IPS-NIHi7 (cell line): ENCODE measurements around the gene SHC4.

Source experiments
- DNase-seq: peaks from one replicate; pipeline ENCODE4 v3.0.0; 2012; ENCODE audit warnings: mixed read lengths; ENCODE audit errors: extremely low spot score

The SHC4 gene

DNA sequence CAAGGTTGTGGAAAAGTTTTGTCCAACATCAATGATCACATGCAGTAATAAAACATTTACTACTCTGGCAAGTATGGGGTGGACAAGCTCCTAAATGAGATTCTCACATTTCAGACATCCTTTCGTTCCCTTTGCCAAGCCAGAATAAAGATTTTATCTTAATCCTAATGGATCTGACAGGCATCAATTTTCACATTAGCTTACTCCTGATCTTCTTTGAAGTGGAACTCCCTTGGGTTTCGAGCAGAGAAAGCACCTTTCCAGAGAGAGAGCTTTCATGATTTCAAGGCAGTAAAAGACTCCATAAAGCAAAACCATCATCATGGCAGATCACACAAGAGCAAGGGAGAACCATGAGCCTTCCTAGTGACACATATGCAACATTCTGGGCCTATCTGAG is 113.1 kb downstream of the SHC4 start:
- no peak for DNase-seq

DNA sequence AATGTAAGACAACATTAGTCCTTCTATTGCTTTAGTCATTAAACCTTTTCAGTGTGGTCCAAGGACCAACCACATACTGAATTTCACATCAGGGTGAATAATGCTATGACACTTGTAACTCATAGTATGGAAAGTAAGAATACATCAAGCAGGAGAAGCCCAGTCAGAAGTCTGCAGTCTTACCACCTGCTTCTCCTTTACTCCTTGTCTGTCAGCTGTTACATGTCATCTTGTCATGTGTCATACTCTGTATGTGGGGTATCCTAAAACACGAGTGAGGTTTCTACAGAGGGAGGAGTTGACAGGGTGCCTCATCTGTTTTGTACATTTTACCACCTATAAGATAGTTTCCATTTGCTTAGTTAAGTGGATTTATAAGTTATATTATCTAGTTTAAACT is 118.6 kb downstream of the SHC4 start:
- DNase-seq: no peak

- DNase-seq: no peak
Observed at GRCh38 chr15:48842501-48842900, 121.2 kb downstream of the SHC4 start.

DNA sequence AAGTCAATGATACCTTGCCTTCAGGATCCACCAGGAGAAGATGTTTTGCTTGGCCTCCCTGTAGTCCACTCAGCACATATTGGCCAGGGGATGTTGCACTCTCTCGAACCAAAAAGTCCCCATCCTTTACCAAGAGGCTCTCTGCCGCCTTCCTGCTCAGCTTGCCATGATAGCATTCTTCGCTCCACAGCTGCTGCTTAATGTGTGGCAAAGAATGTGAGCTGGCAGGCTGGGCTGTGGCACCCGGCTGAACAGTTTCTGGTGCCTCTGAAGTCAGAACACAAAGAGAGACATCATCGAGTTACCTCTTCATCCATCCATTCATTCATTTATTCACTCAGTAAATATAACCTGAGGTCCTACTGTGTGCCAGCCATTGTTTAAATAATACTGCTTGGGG is 129.0 kb downstream of the SHC4 start:
- no peak for DNase-seq

GRCh38 chr15:48833526-48834239 is 130.0 kb downstream of the SHC4 start:
- DNase-seq: no peak

- no peak for DNase-seq
Observed at GRCh38 chr15:48832648-48833047, 131.1 kb downstream of the SHC4 start.

GRCh38 chr15:48828906-48829305 is 134.8 kb downstream of the SHC4 start:
- DNase-seq: no peak

GRCh38 chr15:48828471-48828870 is 135.2 kb downstream of the SHC4 start:
- no peak for DNase-seq

DNA sequence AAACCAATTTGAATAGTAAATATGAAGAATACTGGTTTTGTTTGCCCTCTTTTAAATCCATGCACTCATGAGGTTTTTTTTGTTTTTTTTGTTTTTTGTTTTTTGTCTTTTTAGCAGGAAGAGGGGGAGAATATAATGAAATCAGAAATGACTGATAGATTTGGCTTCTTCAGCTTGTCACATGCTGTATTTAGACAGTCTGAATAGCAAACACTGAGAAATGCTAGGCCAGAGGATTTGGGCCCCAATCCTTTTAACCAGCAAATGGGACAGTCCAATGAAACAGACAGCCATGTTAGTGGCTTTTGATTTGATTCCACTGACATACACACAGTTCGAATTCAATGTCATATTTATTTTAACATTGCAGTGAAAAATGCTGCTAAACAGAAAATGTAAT is 138.6 kb downstream of the SHC4 start:
- no peak for DNase-seq

GRCh38 chr15:48823706-48824105 is 140.0 kb downstream of the SHC4 start:
- no peak for DNase-seq

GRCh38 chr15:48823237-48823636 is 140.5 kb downstream of the SHC4 start:
- DNase-seq: peak; percentile 50

DNA sequence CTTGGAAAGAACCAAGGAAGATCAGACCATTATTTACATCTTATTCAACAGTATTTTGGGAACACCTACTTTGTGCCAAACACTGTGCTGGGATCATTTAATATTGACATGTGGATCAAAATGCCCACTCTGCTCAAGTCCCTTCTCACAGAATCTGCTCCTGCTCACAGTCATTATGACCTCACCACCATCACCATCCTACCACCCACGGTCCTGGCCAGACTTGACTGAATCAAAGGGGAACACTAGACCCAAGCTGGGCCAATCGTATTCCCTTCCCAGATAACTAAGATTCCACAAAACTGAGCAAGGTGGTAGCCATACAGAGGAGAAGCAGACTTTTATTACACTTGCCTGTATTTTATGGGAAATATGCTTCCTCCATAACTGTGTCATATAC is 149.4 kb downstream of the SHC4 start:
- no peak for DNase-seq

GRCh38 chr15:48811325-48811958 is 152.3 kb downstream of the SHC4 start:
- DNase-seq: no peak

DNA sequence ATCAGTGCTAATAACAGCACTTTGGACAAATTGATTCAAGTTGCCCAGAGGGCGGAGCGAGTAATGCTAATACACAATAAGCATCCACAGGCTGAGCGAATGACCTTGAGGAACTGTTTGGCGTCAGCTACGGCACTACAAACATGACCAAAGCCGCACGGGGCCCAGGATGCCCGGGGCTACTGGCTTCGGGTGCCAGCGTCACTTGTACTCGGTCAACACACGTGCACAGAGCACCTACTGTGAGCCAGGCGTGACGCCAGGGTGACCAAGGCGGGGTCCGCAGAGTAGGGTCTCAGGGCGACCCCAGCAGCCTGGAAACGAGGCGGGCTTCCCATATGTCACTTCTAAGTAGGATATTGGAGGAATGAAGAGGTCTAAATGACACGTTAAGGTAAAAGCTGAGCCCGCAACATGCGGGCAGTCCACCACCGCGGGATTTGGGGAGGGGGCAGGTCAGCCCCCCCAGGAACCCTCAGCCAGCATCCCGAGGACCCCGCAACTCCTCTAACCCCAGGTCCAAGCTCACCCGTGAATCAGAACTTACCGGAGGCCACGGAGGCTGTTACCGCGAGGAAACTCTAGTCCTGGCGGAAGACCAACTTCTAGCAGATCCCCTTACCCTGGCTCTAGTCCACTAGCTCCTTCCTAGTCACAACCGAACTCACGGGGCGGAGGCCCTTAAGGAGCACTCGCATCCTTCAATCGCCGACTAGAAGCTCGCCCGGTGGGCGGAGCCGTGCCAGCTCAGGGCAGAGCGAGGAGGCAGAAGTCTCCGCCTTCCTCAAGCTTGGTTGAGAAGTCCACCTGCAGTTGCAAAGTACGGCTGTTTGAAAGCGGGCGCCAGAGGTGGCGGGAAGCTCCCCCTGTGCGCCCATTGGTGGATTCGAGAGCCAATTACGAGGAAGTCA is 153.1 kb downstream of the SHC4 start, which contains the start of gene CEP152:
Gene CEP152, minus strand, starts transcription at position 656 of the 911 bp plus-strand sequence. CDS start 5,420 bp downstream, outside the sequence.
- DNase-seq: peak; percentile 93

DNA sequence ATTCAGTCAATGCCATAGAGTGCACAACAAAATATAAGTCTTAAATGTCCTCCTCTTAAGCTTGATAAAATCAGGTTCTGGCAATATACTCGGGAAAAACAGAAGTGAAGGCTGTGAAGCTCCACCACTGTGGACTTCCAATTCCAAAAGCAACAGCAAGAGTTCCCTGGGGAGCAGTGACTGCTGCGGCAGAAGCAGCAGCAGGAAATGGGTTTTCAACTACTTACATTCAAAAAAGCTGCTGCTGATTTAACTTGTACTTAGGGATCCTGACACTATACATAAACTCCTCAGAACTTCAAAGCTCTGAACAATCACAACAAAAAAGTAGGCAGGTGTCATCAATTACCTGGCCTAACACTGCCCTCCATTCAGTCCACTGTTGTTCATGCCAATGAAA is 157.6 kb downstream of the SHC4 start:
- peak; percentile 15 for DNase-seq

GRCh38 chr15:48805591-48805990 is 158.1 kb downstream of the SHC4 start:
- DNase-seq: no peak

DNA sequence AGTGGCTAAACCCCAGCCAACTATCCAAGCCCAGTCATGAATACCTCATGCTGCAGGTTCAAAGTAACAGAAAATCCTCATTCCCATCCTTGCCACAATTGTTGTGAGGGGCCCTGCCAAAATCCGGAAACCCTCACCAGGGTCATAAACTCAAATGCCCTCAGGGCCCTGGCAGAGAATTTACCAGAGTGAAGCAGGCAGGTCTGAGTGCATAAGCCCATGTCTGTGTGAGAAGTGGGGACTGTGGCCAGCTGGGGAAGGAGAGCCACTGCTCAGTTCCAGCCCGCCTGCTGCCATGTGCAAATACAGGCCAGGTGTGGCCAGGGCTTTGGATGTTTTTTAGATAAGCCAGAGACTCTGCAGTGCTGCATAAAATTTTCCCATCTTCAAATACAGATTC is 159.8 kb downstream of the SHC4 start:
- no peak for DNase-seq

DNA sequence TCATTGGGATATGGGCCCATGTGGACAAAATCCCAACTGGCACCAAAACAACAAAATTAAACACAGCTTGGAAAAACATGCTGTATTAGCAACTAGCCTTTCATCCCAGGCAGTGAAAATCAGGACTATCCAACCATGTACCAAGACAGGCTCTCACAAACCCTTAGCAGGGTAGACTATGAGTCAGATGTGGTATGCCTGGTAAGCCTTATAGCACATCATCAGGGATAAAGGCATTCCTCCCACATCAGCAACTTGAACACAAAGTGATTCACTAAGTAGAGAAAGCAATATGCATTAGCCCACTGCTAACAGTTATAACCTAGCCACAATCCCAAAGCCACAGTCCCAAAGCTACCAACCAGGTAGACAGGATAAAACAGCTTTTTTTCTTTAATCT is 160.9 kb downstream of the SHC4 start:
- no peak for DNase-seq

GRCh38 chr15:48802257-48802656 is 161.5 kb downstream of the SHC4 start:
- DNase-seq: no peak

DNA sequence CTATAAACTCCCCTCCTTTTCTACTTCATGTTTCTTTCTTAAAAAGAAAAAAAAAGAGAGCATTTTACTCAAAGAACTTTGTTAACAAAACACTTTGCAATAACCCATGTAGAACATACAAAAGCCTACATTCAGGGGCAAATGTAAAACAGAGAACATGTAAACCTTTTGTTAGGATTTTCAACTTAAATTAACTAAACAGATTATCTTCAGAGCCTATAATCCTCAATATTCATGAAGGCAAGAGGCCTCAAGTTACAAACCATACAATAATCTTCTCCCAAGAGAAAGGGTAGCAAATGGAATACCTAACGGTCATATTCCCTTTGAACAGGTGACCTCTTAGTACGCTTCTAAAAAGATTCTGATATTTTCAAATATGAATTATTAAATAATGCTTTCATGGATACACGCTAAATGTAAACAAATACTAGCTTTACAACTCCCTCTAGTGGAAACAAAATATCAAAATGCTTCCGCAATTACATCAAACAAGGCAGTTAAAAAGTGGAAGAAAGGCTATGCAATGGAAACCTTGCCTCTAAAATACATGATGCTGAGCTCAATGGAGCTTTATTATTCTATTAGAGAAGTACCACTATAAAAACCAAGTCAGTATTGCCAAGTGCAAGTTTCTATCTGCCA is 162.8 kb downstream of the SHC4 start:
- no peak for DNase-seq

DNA sequence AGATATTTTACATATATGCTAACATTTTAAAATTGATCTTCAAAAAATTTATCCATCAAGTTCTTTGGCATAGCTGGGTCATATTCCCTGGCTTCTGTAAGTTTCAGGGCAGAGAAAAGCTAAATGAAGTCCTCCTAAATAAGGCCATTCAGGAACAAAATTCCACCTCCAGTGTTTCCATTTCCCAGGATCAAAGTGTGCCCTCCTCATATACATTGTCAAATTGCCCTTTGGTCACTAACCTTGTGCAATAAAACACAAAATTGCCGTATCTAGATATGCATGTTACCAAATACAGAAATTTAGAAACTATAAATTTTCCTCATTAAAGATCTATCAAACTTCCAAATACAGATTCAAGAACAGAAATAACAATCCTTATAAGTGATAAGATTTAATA is 163.5 kb downstream of the SHC4 start:
- DNase-seq: no peak

DNA sequence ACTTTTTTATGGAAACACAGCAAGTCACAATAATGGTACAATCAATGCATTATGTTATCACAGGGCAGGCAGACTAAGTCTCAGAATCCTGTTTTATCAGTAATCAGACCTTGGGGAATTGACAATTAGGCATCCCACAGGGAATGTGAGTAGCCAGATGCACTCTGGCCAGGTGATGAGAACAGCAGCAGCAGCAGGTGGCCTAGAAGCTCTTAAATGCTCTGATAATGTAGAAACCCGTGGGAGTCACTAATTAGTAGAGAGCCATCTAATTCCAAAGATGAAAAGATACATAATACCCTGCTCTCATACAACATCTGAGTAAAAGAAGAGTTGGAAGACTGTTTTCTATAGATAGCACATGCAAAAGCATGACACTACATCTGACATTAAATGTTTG is 165.4 kb downstream of the SHC4 start:
- peak; percentile 27 for DNase-seq
